HCT116 (cell line): ENCODE results near the gene RNF112.

Source experiments
- EZH2 ChIP-seq: fragments of 200-600 bp; sonication (generic); IDR thresholded peaks from 2 replicates; pipeline ENCODE4 v1.6.1; 2017; ENCODE audit warnings: antibody characterized with exemption, mixed run types
- EZH2phosphoT487 ChIP-seq: fragments of 200-600 bp; IDR thresholded peaks from 2 replicates; pipeline ENCODE4 v1.6.1; 2018; ENCODE audit warnings: antibody characterized with exemption, borderline replicate concordance
- FOSL1 ChIP-seq: IDR thresholded peaks from 2 replicates; pipeline ENCODE4 v1.6.1; 2012; ENCODE audit warnings: low read depth
- JUND ChIP-seq: IDR thresholded peaks from 2 replicates; pipeline ENCODE4 v1.6.1; 2012
- POLR2A ChIP-seq: IDR thresholded peaks from 2 replicates; pipeline ENCODE4 v1.7.0; 2011; ENCODE audit warnings: borderline replicate concordance; ENCODE audit not compliant: insufficient read depth, insufficient read length; ENCODE audit errors: extremely low read depth
- POLR2AphosphoS5 ChIP-seq: IDR thresholded peaks from 2 replicates; pipeline ENCODE4 v1.6.1; 2011; ENCODE audit warnings: mild to moderate bottlenecking, low read depth, low read length, moderate library complexity
- SIN3A ChIP-seq: IDR thresholded peaks from 2 replicates; pipeline ENCODE4 v1.6.1; 2012; ENCODE audit warnings: low read depth
- SP1 ChIP-seq: IDR thresholded peaks from 2 replicates; pipeline ENCODE4 v1.6.1; 2012; ENCODE audit warnings: low read depth
- YY1 ChIP-seq: IDR thresholded peaks from 2 replicates; pipeline ENCODE4 v1.6.1; 2011; ENCODE audit warnings: low read length, low read depth, moderate library complexity, mild to moderate bottlenecking; ENCODE audit not compliant: insufficient replicate concordance; ENCODE audit errors: extremely low read depth
- TF ChIP-seq, protein P1 (sequence below), 3 experiments: fragments of 200-600 bp in 1 of 3; sonication (generic) in 1 of 3; IDR thresholded peaks in 2 of 3; conservative IDR thresholded peaks in 1 of 3; 2 replicates each; pipeline ENCODE4 v1.5.1; 2012 to 2017; ENCODE audit warnings: low read depth in 2 of 3, low read length in 2 of 3, antibody characterized with exemption in 1 of 3, borderline replicate concordance in 1 of 3, control low read depth in 1 of 3, mild to moderate bottlenecking in 1 of 3, mixed read lengths in 1 of 3, mixed run types in 1 of 3, moderate library complexity in 1 of 3; ENCODE audit not compliant: insufficient read depth in 1 of 3
- TF ChIP-seq, protein P2 (sequence below): IDR thresholded peaks from 2 replicates; pipeline ENCODE4 v1.6.1; 2011; ENCODE audit warnings: mild to moderate bottlenecking, low read length, moderate library complexity; ENCODE audit not compliant: insufficient replicate concordance; ENCODE audit errors: extremely low read depth
- TF ChIP-seq, protein P3 (sequence below): IDR thresholded peaks from 2 replicates; pipeline ENCODE4 v1.6.1; 2012

DNA sequence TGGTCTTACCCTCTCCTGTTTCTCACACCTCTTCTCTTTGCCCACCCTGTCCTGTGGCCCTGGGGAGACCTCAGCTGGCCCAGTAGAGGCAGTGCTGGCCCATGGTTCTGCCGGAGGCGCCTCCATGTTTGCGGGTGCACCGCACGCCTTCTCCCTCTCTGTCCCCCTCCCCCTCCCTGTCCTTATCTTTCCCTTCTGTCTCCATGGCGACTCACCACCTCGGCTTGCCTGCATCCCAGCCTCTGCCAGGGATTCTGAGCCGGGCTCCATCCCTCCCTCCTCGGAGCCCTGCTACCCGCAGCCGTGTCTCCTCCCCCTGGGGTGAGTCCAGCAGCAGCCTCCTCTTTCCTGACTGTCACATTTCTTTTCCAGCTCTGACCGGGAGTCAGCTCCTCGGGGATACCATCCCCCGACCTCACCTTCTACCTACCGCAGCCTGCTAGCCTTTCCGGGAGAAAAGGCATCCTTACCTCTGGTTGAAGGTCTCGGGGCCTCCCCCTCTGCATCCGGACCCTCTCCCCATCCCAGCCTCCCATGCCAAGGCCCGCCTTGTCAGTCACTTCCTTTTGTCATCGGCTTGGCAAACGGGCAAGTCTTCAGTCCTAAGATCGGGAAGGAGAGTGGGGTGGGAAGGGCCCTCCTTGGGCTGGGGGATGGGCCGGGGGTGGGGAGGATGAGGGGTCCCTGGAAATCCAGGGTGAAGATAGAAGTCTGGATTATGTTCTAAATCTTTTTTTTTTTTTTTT lies at the start of gene RNF112:
- TF ChIP-seq EZH2 (no peak), YY1 (no peak), SP1 (no peak), POLR2A (no peak), POLR2AphosphoS5 (no peak), EZH2phosphoT487 (no peak), SIN3A (no peak), FOSL1 (no peak), JUND (no peak)
- TF ChIP-seq, protein P1, sequence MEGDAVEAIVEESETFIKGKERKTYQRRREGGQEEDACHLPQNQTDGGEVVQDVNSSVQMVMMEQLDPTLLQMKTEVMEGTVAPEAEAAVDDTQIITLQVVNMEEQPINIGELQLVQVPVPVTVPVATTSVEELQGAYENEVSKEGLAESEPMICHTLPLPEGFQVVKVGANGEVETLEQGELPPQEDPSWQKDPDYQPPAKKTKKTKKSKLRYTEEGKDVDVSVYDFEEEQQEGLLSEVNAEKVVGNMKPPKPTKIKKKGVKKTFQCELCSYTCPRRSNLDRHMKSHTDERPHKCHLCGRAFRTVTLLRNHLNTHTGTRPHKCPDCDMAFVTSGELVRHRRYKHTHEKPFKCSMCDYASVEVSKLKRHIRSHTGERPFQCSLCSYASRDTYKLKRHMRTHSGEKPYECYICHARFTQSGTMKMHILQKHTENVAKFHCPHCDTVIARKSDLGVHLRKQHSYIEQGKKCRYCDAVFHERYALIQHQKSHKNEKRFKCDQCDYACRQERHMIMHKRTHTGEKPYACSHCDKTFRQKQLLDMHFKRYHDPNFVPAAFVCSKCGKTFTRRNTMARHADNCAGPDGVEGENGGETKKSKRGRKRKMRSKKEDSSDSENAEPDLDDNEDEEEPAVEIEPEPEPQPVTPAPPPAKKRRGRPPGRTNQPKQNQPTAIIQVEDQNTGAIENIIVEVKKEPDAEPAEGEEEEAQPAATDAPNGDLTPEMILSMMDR (IDR thresholded peaks at IDR 0.05 in 2 of 3, conservative IDR thresholded peaks at IDR 0.05 in 1 of 3; ENCODE audit: borderline replicate concordance in 1 of 3, insufficient read depth in 1 of 3, low read depth in 2 of 3, low read length in 2 of 3) = no peak
- TF ChIP-seq, protein P2, sequence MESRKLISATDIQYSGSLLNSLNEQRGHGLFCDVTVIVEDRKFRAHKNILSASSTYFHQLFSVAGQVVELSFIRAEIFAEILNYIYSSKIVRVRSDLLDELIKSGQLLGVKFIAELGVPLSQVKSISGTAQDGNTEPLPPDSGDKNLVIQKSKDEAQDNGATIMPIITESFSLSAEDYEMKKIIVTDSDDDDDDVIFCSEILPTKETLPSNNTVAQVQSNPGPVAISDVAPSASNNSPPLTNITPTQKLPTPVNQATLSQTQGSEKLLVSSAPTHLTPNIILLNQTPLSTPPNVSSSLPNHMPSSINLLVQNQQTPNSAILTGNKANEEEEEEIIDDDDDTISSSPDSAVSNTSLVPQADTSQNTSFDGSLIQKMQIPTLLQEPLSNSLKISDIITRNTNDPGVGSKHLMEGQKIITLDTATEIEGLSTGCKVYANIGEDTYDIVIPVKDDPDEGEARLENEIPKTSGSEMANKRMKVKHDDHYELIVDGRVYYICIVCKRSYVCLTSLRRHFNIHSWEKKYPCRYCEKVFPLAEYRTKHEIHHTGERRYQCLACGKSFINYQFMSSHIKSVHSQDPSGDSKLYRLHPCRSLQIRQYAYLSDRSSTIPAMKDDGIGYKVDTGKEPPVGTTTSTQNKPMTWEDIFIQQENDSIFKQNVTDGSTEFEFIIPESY = no peak
- TF ChIP-seq, protein P3, sequence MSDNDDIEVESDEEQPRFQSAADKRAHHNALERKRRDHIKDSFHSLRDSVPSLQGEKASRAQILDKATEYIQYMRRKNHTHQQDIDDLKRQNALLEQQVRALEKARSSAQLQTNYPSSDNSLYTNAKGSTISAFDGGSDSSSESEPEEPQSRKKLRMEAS = no peak
